Forelimb muscle (tissue), 1 donor: Measurements from ENCODE around the gene JAKMIP1. TPM values are rescaled to one million over a fixed set of nuclear protein-coding genes. Genes with fewer than 3 reads are reported as not detected.

Experiments
- DNase-seq: peaks from one replicate; pipeline ENCODE4 v3.0.0-alpha.2; 2013; ENCODE audit warnings: low read depth
- polyA plus RNA-seq: library from polyadenylated mRNA; unstranded; fragments of 120-200 nt; gene quantifications from one replicate; pipeline ENCODE4 v1.2.1, GENCODE V29; 2013; ENCODE audit not compliant: insufficient read length

The JAKMIP1 gene
- not detected for polyA plus RNA-seq

GRCh38 chr4:6200011-6200921 is at the start of gene JAKMIP1:
Gene JAKMIP1, minus strand, starts transcription at chr4:6200549. Its CDS starts 87,699 bp downstream, at chr4:6112850.
- DNase-seq, result no peak

- no peak for DNase-seq
Measured at GRCh38 chr4:6248394-6248793, 48.0 kb upstream of the JAKMIP1 start.

GRCh38 chr4:6246170-6246634 is 45.9 kb upstream of the JAKMIP1 start:
- DNase-seq, result no peak

- DNase-seq, result no peak
Measured at GRCh38 chr4:6245246-6246169, 45.2 kb upstream of the JAKMIP1 start.

GRCh38 chr4:6242271-6243029 is 42.1 kb upstream of the JAKMIP1 start:
- DNase-seq, result no peak

GRCh38 chr4:6241062-6241845 is 40.9 kb upstream of the JAKMIP1 start:
- DNase-seq, result no peak

DNA sequence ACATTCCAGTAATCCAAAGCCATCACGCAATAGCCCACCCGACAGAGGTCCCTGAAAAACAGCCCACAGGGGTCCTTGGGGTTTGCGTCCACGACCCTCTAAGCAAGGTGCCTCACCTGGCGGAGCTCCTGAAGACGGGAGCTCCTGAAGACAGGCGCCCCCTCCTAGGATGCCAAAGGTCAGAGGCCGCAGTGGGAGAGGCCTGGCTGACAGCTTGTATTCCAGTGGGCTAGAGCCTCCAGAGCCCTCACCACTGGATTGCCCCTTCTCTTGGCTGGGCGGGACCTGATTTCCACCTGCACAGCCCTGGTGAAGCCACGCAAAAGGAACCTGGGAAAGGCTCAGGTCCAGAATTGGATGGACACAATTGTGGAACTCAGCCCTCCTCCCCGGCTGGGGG is 39.6 kb upstream of the JAKMIP1 start:
- no peak for DNase-seq

- no peak for DNase-seq
Measured at GRCh38 chr4:6239486-6239885, 39.1 kb upstream of the JAKMIP1 start.

- DNase-seq, result no peak
Measured at GRCh38 chr4:6236816-6237390, 36.6 kb upstream of the JAKMIP1 start.

- DNase-seq, result no peak
Measured at GRCh38 chr4:6235901-6236640, 35.7 kb upstream of the JAKMIP1 start.

- no peak for DNase-seq
Measured at GRCh38 chr4:6235012-6235411, 34.7 kb upstream of the JAKMIP1 start.

DNA sequence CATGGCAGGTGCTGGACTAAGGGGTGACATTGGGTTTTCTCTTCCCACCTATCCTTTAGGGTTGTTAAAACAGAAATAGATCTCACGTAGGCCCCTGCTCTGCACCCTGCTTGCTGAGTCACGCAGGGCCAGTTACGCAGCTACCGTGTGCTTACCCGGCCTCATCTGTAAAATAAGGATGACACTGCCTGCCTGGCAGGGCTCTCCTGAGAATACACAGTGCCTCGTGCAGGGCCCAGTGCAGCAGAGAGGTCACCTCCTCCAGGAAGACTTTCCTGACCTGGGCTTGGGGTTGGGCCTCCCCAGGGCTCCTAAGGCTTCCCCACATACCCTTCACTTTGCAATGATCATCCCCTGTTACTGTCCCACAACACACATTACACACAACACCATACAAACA is 33.6 kb upstream of the JAKMIP1 start:
- DNase-seq, result no peak

GRCh38 chr4:6232836-6233785 is 32.8 kb upstream of the JAKMIP1 start:
- DNase-seq, result no peak

DNA sequence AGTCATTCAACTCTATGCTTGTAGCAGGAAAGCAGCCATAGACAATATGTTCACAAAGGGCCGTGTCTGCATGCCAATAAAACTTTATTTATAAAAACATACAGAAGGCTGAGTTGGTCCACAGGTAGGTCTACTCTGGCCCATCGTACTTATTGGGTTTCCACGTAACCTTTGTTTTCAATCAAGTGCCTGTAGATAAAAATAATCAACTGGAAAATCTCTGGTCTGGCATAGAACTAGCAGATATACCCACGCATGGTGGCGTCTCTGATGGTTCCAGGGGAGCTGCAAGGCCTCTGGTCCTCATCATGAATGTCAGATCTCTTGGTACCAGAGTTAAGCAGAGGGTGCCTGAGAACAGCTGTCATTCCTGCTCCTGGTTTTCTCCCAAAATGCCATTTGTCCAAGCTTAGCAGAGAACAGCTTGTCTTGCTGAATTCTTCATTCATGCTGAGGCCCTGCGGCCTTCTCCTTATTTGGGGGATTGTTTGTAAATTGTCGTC is 31.4 kb upstream of the JAKMIP1 start:
- DNase-seq, result no peak

DNA sequence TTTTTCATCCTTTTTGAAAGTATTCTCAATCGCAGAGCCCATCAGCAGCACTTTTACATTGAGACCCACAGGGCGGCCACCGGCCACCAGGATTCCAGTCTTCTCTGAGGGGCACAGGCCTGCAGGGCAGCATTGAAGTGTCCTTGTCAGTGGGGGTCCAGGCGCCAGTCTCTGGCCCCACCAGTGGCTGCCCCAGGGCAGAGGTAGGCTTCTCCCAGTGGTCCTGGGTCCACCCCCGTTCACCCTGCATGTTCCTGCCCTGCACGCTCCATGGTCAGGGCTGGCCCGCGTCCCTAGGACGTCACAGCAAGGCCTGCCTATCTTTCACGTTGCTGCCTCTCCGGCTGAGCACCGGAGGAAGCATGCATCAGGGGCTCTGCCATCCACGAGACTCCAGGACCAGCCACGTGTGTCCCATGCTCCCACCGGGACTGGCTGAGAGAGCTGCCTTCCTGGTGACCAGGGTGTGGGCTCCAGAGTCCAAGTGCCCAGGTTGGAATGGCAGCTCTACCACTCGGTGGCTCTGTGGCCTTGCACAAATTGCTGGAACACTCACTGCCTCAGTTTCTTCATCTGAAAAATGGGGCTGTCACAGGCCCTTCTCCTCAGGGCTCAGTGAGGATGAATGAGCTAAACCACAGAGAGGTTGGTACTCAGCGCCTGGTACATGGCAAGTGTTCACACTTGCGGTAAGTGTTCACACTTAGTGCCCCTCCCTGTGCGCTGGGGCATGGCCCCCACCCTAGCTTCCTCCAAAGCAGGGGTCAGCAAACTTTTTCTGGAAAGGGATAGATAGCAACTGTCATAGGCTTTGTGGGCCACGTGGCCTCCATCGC is 30.7 kb upstream of the JAKMIP1 start:
- no peak for DNase-seq

GRCh38 chr4:6230502-6230785 is 30.1 kb upstream of the JAKMIP1 start:
- no peak for DNase-seq

DNA sequence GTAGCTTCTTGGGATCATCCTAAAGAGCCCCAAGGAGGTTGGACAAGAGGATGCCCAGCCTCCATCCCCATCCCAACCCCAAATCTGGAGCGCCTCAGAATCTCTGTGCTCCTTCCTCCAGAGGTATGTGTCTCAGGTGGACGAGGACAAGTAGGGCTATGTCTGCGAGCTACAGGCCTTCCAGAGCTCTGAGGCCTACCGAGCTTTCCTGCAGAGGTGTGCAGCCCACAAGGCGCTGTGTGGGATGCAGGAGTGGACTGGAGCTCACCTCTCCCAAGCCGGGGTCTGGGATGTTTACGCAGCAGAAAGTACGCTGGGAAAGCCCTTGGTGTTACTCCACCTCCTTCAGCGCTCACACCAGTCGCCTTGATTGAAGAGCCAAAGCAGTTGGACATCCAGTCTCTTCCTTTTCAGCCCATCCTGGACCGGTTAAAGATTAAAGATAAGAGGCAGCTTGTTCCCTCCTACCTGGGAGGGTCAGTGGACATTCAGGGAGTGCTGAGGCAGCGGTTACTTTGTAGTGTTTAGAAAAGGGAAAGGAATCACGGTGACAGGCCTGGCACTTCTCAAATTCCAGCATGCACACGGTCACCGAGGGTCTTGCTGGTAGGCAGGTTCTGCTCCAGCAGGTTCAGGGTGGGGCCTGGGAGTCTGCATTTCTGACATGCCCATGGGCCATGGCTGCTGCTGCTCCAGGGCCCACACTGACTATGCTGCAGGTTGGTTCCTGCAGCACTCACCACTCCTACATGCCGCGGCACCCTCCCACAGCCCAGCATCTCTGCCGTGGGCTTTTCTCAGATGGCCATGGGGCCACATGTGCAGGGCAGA is 29.5 kb upstream of the JAKMIP1 start:
- no peak for DNase-seq
